GM13976 (cell line): ENCODE measurements around the gene SPAG16.

Experiments used
- DNase-seq: peaks from one replicate; pipeline ENCODE4 v3.0.0; 2012; ENCODE audit warnings: low spot score
- in situ Hi-C: fragments of 300-500 bp; cut with MboI; formaldehyde crosslinking; loops from one replicate; pipeline ENCODE4 v1.12.0; 2022; ENCODE audit warnings: low sequenced_read_pairs, mixed read lengths, inconsistent platforms; ENCODE audit not compliant: unreplicated experiment
- TF ChIP-seq, protein P1 (sequence below): IDR thresholded peaks from 2 replicates; pipeline ENCODE4 v1.5.1; 2012; ENCODE audit warnings: borderline replicate concordance, mild to moderate bottlenecking; ENCODE audit not compliant: insufficient read depth; ENCODE audit errors: extremely low read depth, missing control alignments, control extremely low read depth

Gene SPAG16

GRCh38 chr2:213649176-213649575 is 364.9 kb downstream of the SPAG16 start:
- TF ChIP-seq, protein P1, sequence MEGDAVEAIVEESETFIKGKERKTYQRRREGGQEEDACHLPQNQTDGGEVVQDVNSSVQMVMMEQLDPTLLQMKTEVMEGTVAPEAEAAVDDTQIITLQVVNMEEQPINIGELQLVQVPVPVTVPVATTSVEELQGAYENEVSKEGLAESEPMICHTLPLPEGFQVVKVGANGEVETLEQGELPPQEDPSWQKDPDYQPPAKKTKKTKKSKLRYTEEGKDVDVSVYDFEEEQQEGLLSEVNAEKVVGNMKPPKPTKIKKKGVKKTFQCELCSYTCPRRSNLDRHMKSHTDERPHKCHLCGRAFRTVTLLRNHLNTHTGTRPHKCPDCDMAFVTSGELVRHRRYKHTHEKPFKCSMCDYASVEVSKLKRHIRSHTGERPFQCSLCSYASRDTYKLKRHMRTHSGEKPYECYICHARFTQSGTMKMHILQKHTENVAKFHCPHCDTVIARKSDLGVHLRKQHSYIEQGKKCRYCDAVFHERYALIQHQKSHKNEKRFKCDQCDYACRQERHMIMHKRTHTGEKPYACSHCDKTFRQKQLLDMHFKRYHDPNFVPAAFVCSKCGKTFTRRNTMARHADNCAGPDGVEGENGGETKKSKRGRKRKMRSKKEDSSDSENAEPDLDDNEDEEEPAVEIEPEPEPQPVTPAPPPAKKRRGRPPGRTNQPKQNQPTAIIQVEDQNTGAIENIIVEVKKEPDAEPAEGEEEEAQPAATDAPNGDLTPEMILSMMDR = no peak
- in situ Hi-C loops = no loop called here
- DNase-seq = no peak

GRCh38 chr2:213664817-213665216 is 380.6 kb downstream of the SPAG16 start:
- DNase-seq = no peak
- in situ Hi-C loops = no loop called here

DNA sequence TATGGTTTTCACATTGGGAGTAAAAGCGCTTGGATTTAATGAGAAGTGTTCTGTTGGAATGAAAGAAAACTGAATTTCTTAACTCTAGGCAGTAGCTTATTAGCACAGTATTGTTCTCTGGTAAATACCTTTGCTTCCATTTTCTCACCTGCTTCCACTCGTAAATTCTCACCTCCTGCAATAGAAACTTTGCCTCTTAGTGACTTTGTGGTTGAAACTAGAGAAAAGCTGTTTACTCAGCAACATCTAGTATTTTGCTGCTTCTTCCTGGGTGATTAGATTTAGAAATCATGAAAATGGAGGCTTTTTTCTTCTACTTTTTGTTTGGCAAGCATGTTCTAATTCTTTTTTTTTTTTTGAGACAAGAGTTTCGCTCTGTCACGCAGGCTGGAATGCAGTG is 385.4 kb downstream of the SPAG16 start:
- no peak for DNase-seq
- in situ Hi-C loops = no loop called here
- TF ChIP-seq, protein P1 = no peak

More at GRCh38 chr2:213664817-213665216, 380.6 kb downstream of the SPAG16 start:
- TF ChIP-seq, protein P1 = no peak

DNA sequence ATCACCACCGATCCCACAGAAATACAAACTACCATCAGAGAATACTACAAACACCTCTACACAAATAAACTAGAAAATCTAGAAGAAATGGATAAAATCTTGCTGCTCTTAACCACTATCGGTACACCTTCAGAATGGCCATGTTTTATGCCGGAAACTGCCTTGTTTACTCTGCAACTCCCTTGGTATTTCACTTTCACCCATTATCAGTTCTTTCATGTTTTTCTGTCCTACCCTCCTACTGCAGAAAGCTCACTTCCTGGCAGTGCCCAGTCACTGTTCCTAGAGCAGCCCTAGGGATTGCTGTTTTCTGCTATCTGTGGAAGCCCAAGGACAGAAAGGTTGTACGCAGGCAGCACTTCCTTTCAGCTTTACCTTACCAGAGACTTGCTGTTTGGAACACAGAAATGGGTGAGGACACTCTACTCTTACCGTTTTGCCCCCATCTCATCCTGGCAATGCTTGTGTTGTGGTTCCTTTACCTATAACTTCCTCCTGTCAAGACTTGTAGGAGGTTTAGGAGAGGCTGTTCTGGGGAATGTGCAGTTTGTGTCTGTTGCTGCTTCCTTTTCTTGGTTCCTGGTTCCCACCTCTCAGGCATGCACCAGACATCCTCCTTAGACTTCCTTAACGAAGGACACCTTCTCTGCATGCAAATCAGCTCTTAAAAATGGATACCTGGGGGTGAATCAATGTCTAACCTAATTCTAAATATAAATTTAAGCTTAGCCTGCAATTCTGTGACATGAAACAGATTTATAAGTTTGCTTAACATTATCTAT is 394.4 kb downstream of the SPAG16 start:
- TF ChIP-seq, protein P1 = no peak
- in situ Hi-C loops = no loop called here
- DNase-seq = no peak

DNA sequence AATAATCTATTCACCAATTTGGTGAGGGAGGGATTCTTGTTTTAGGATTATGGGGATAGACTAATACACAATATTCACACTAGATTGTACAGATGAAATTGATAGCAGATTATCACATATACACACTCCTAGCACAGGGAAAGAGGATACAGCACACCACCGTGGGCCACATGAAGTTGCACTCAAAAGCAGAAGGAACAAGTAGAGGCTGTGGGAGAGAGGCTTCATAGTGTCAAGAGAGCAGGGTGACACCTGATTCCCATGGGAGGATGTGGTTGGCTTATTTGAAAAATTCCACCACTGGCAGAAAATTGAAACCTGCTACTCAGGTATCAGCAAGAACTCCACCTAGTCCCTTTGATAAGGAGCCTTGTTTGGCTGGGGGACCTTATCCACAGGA is 395.6 kb downstream of the SPAG16 start:
- TF ChIP-seq, protein P1 = no peak
- in situ Hi-C loops = no loop called here
- no peak for DNase-seq

- TF ChIP-seq, protein P1 = no peak
- in situ Hi-C loops = no loop called here
- DNase-seq = no peak
Measured at GRCh38 chr2:213682276-213682675, 398.0 kb downstream of the SPAG16 start.
